Heart left ventricle (tissue), 13 donors: ENCODE measurements around the gene GFY.

Source experiments
- CTCF ChIP-seq, 12 donors: fragments of 200-600 bp; sonication (generic) in 4 of 12; IDR thresholded peaks; one replicate each; pipeline versions ENCODE4 v1.5.0 to v1.8.0; 2018 to 2022; ENCODE audit warnings: antibody characterized with exemption in 12 of 12, mild to moderate bottlenecking in 5 of 12
- POLR2A ChIP-seq, 2 donors: fragments of 450-650 bp; IDR thresholded peaks; one replicate each; pipeline ENCODE4 v1.6.1; 2017; ENCODE audit warnings: antibody characterized with exemption in 2 of 2, mild to moderate bottlenecking in 2 of 2, moderate library complexity in 2 of 2
- donor health status: ischemic (EF 13 %, LVEDD 7.1; RV severe dilation, severe dysfunction).
- donor health status: DM: no; HTN: yes; CAD: no.
- donor health status: DM: no; HTN: no; CAD: no.
- donor health status: ischemic (EF 25% LVEDD 6.9; RV normal size, moderate dysfunction).
- donor health status: ischemic (EF 25% LVEDD 5.7; RV mildly dilated, moderate dysfunction).
- donor health status: ischemic (EF 35%, LVEDD 5.7; RV mildly dilated, moderate dysfunction).
- donor health status: nonischemic (EF 11% LVEDD 7.7; RV severe dilation, severe dysfunction).
- donor health status: DM: yes; HTN: yes; CAD: no.
- donor health status: PGD.
- donor health status: ischemic (EF 29% LVEDD 5.4; RV normal size, mild dysfunction).
- donor health status: nonischemic (EF 23%, LVEDD 6.1; RV moderate dilation, normal function).

DNA sequence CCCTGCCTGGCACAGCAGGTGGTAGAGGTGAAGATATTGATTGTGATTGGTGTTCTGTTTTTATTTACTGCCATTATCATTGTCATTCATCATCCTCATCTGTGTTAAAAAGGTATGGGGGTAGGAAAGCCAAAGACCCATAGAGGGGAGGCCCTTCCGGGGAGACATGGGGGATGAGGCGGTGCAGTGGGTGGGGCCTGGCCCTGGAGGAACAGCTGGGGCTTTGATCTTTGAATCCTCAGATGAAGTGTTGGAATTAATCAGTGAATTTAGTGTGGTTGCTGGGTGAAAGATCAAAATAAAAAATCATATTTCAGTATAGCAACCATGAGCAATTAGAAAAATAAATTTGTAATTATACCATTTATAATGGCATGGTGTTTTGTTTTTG, 9.4 kb upstream of the GFY start:
- no peak for TF ChIP-seq CTCF (IDR thresholded peaks at IDR 0.05)
- TF ChIP-seq POLR2A (IDR thresholded peaks at IDR 0.05): no peak
